Motor neuron (in vitro differentiated cells): ENCODE results near the gene ADTRP. TPM values are rescaled to one million over a fixed set of nuclear protein-coding genes. Genes with fewer than 3 reads are reported as not detected.
A peak's percentile ranks its signal among the peaks of the same experiment; 100 is the strongest.

Experiments used
- ATAC-seq, 8 experiments: fragments of 200-7000 bp; cut with Tn5 transposase; replicated peaks in 6 of 8; 2 replicates each; pipeline ENCODE4 v1.8.0; 2021; ENCODE audit warnings: mild to moderate bottlenecking in 8 of 8, moderate library complexity in 8 of 8
- H3K27ac ChIP-seq, 2 donors: fragments of 250-450 bp; sonication (Bioruptor Pico); 2 replicates each; pipeline ENCODE4 v1.9.0; 2021; ENCODE audit warnings: antibody characterized with exemption in 2 of 2, mild to moderate bottlenecking in 2 of 2, moderate library complexity in 1 of 2
- H3K4me1 ChIP-seq, 2 donors: fragments of 250-450 bp; sonication (Bioruptor Pico); replicated peaks in 1 of 2; 2 replicates each; pipeline ENCODE4 v1.6.1; 2021; ENCODE audit warnings: antibody characterized with exemption in 2 of 2, mild to moderate bottlenecking in 2 of 2, moderate library complexity in 1 of 2
- H3K4me3 ChIP-seq, 5 donors: fragments of 250-450 bp; sonication (Bioruptor Pico); 2 replicates each; pipeline ENCODE4 v1.9.0; 2021; ENCODE audit warnings: antibody characterized with exemption in 5 of 5, mild to moderate bottlenecking in 5 of 5, moderate library complexity in 4 of 5
- WGBS, 10 experiments: fragments of 450-650 bp; shearing (Covaris generic); methylation state at CpG; one replicate each; pipeline ENCODE4 v1.0.0; 2022; 5-methylcytosine and 5-hydroxymethylcytosine counted together
- in situ Hi-C, 9 experiments: fragments of 400-800 bp; cut with MboI; loops; one replicate each; pipeline ENCODE4 v1.15.0; 2021; ENCODE audit warnings: low sequenced_read_pairs in 9 of 9, low pct_unique_long_range_greater_than_20kb in 2 of 9; ENCODE audit not compliant: unreplicated experiment in 9 of 9
- total RNA-seq, 8 experiments: library from RNA; unstranded; fragments of 300-600 nt; gene quantifications; 2 replicates each; pipeline versions ENCODE4 v1.2.3 to v1.2.4, GENCODE V29; 2022

Gene ADTRP
- total RNA-seq, 8 experiments from 2014 or later, result 0.23 to 4.1 (median 0.52) TPM; not detected in 3

DNA sequence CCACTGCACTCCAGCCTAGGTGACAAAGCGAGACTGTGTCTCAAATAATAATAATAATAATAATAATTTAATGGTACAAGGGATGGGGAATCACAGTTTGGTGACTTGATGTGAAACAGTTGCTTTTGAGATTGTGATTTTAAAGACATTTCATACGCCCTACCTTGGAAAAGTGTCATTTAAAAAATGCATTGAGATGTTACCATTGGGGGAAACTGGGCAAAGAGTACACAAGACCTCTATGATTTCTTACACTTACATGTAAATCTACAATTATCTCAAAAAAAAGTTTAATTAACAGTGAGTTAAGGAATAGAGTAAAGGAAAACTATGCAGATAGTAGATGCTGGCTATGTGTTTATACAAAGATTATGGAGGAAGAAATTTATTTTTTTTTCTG lies 22.3 kb downstream of the ADTRP start:
- WGBS, 10 experiments, result 67 to 100% (median 90%) methylated on average over 1 to 2 of the region's 2 CpGs; no CpG with 5 or more reads in 2 of the 10 experiments
- Histone ChIP-seq H3K4me3 (no peak overlapping the region), H3K4me1 (no peaks in the 10 kb centered on the region), H3K27ac (no peak overlapping the region)
- in situ Hi-C loops, result no loop called here
- no peak for ATAC-seq

DNA sequence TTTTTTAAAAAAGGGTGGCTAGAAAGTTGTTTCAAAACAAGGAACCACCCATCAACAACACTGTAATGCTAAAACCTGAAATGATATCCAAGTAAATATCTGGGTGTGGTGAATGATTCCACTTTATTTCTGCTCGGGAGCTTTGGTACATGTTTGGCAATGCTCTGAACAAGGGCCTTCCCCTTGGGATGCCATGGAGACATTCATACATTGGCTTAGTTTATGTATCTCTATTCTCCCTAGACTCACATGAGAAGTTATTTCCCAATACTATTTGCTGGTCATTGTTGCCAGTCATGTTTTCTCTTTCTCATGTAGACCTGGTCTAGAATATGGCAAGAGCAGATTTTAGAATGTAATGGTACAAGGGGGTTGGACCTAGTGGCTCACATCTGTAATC lies 22.9 kb downstream of the ADTRP start:
- Histone ChIP-seq H3K4me3 (no peak overlapping the region), H3K27ac (no peak overlapping the region), H3K4me1 (no peaks in the 10 kb centered on the region)
- peak in 2 of 8 experiments; percentile 71 to 96 for ATAC-seq
- WGBS, 10 experiments, result 0 to 100% (median 54%) methylated on average over 1 of the region's 1 CpG; no CpG with 5 or more reads in 4 of the 10 experiments
- in situ Hi-C loops, result no loop called here

DNA sequence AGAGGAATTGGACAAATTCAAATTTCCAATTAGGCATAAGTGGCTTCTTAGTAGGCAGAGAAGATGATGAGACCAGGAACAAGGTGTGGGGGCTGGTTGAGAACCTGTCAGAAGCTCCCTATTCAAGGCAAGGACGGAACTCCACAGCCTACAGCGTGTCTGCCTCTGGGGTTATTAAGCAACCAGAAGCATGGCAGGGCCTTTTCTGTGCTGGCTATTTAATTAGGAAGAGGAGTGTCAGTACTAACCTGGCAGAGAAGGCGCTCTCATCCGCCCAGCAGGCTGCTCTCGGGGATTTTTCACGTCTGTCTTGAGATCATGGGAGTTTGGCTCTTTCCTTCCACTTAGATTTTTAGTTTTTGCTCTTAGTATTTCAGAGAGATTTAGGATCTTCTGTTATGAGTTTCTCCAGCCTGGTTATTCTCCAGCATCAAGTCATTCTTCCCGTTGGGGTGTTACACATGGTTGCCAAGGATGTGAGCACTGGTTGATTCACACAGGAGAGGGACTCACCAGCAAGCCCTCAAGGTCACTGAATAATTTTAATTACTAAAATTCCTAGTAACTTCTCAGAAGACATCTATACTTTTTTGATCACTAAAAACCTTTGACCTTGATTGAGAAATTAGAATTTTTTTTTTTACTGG lies 23.9 kb downstream of the ADTRP start:
- WGBS, 10 experiments, result 20 to 94% (median 79%) methylated on average over 1 to 7 of the region's 7 CpGs; no CpG with 5 or more reads in 2 of the 10 experiments
- in situ Hi-C loops, result no loop called here
- Histone ChIP-seq H3K27ac (no peak overlapping the region), H3K4me3 (no peak overlapping the region), H3K4me1 (no peaks in the 10 kb centered on the region)
- peak in 1 of 8 experiments; percentile 45 for ATAC-seq

DNA sequence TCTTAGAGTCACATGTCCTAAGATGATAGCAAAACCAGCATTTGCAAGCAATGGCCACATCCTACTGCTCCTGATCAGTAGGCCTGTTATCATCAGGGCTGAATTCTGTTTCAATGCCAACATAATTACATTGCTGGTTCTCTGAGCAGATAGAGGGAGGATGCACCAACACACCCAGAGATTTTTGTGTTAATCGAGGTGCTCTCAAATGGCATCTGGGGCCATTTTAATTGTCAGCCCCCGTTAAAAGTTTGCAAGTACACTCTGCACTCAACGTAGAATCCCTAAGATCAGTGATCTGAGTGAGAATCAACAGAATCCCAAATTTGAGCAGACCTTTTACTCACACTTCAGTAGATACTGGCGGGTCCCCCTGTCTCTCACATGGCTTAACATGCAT lies 24.8 kb downstream of the ADTRP start:
- 60 to 97% (median 83%) methylated on average over 1 to 4 of the region's 4 CpGs; no CpG with 5 or more reads in 1 of the 10 experiments for WGBS, 10 experiments
- H3K27ac ChIP-seq, result no peak overlapping the region
- in situ Hi-C loops, result no loop called here

DNA sequence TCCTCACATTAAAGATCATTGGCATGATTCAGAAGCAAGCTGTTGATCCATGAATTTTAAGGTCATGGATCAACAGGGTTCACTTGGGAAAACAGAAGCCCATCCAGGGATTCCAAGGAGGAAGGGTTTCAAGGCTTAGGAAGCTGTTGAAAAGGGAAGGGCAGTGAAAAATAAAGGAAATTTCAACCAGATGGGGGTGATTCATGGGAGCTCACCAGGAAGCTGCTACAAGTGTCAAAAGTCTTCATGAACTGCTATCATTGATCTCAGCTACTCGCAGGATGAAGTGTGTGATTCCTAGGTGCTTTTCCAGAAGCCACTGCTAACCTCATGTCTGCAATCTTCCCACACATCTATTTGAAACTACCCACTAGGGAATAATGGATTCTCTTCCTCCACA lies 26.2 kb downstream of the ADTRP start:
- 63 to 83% (median 80%) methylated on average over 1 of the region's 1 CpG; no CpG with 5 or more reads in 7 of the 10 experiments for whole genome bisulfite sequencing, 10 experiments
- no peak overlapping the region for H3K4me3 ChIP-seq
- ATAC-seq, result no peak
- no peaks in the 10 kb centered on the region for H3K4me1 ChIP-seq
- H3K27ac ChIP-seq, result no peak overlapping the region
- in situ Hi-C loops, result no loop called here

More for the DNA sequence above, 24.8 kb downstream of the ADTRP start:
- no peaks in the 10 kb centered on the region for H3K4me1 ChIP-seq
- ATAC-seq, result no peak
- no peak overlapping the region for H3K4me3 ChIP-seq

DNA sequence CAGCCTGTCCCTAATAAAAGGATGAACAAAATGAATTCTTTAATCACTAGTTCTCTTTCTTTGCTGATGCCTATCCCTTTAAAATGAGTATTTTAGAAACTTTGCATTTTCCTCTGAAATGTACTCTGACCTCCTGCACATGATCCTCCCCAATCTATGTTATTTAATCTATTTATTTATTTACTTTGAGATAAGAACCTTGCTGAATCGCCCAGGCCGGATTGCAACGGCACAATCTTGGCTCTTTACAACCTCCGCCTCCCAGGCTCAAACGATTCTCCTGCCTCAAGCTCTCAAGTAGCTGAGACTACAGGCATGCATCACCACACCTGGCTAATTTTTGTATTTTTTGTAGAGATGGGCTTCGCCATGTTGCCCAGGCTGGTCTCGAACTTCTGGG lies 27.9 kb downstream of the ADTRP start:
- in situ Hi-C loops, result no loop called here
- H3K27ac ChIP-seq, result no peak overlapping the region
- 0 to 90% (median 77%) methylated on average over 1 to 6 of the region's 7 CpGs; no CpG with 5 or more reads in 1 of the 10 experiments for WGBS, 10 experiments
- no peaks in the 10 kb centered on the region for H3K4me1 ChIP-seq
- no peak overlapping the region for H3K4me3 ChIP-seq
- ATAC-seq, result no peak

DNA sequence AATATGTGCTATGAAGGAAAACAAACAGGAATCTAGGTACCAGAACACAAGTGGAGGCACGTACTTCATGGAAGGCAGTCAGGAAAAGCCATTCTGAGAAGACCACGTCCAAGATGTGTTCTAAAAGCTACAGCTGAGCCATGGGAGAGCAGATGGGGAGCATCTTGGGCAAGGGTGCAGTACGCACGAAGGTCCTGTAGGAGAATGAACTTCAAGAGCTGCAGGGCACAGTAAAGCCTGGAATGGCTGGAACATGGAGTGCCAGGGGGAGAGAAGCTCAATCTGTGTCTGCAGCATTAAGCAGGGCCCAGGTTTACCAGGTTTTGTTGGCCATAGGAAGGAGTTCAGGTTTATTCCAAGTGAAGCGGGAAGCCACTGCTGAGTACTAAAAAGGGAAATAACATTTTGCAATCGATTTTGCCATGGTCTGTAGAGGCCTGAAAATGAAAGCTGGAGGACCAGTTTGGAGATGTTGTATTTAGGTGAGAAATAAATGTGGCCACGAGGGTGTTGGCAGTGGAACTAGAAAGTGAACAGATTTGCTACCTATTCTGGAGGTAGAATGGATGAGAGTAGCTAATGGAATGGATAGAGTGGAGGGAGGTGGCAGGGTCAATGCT lies 29.9 kb downstream of the ADTRP start:
- no peaks in the 10 kb centered on the region for H3K4me1 ChIP-seq
- WGBS, 10 experiments, result 57 to 100% (median 81%) methylated on average over 1 to 7 of the region's 7 CpGs; no CpG with 5 or more reads in 1 of the 10 experiments
- H3K4me3 ChIP-seq, result no peak overlapping the region
- in situ Hi-C loops, result no loop called here
- H3K27ac ChIP-seq, result no peak overlapping the region
- ATAC-seq, result peak in 1 of 8 experiments; percentile 36

DNA sequence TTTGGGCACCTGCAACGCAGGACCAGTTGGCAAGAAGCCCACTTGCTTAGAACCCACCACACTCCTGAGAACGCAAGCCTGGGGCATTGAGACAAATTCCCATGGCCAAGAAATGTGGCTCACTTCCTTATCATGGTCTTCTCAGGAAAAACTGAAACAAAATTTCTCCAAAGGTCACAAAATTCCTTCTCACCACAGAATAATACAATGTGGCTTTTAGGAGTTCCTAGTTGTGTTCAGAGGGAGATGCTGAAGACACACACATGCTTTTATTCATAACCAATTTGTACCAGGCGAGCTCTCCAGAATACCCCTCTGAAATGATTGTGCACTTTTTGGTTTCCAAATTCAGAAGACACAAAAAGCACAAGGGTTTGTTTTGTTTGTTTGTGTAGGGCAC lies 31.6 kb downstream of the ADTRP start:
- no peak overlapping the region for H3K27ac ChIP-seq
- no peaks in the 10 kb centered on the region for H3K4me1 ChIP-seq
- 37 to 100% (median 90%) methylated on average over 1 to 3 of the region's 3 CpGs; no CpG with 5 or more reads in 3 of the 10 experiments for WGBS, 10 experiments
- in situ Hi-C loops, result no loop called here
- ATAC-seq, result no peak
- H3K4me3 ChIP-seq, result no peak overlapping the region

DNA sequence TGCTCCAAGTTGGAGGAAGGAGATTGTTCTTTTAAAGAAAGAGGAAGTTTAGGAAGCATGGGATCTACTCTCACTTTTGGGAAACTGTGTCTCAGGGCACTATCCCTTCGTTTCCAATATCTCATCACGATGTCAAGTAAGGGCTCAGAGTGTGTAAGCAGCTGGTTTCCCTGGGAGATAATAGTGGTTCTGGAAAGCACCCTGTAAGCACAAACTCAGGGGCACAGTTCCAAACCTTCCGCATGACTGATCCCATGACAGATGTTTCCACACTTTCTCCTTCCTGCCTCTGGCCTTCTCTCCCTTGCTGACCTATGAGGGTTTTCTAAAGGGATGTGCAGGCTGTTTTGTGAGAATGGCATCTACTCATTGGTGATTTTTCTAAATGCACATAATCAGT lies 33.9 kb downstream of the ADTRP start:
- ATAC-seq, result peak in 2 of 8 experiments; percentile 95 to 96
- WGBS, 10 experiments, result 0 to 100% (median 60%) methylated on average over 1 to 3 of the region's 3 CpGs; no CpG with 5 or more reads in 2 of the 10 experiments
- H3K4me3 ChIP-seq, result no peak overlapping the region
- H3K4me1 ChIP-seq, result no peaks in the 10 kb centered on the region
- in situ Hi-C loops, result no loop called here
- H3K27ac ChIP-seq, result no peak overlapping the region

DNA sequence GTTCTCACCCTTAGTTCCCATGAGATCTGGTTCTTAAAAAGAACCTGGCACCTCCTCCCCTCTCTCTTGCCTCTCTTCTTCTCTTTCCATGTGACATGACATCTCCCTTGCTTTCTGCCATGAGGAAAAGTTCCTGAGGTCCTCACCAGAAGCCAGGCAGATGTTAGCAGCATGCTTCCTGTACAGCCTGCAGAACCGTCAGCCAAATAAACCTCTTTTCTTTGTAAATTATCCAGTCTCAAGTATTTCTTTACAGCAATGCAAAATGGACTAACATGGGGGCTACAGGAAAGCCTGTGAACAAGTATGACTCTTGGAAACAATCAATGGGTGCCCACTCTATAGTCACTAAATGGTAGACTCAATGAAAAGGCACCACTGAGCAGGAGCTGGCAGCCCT lies 34.5 kb downstream of the ADTRP start:
- no peak overlapping the region for H3K4me3 ChIP-seq
- WGBS, 10 experiments, result 63 to 100% (median 100%) methylated on average over 1 of the region's 1 CpG; no CpG with 5 or more reads in 6 of the 10 experiments

DNA sequence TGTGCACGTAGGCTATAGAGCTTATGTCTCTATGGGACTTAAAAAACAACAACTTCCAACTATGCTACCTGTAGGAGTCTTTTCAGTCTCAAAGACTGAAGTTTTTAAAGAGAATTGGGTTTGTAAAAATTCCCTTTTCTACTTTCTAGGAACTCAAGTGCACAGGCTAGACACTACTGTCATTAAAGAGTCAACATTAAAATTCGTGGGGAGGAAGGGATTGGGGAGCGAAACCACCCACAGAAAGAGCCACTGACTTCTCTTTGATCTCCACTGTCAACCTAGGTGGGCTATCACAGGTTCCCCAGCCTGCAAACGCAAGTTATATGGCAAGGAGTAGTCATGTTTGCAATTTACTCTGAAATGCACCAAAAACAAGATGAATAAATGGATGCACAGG lies 37.7 kb downstream of the ADTRP start:
- Histone ChIP-seq H3K27ac (no peak overlapping the region), H3K4me1 (peaks cover 10 to 15% of the 10 kb centered on the region in 2 donors), H3K4me3 (no peak overlapping the region)
- WGBS, 10 experiments, result 29 to 90% (median 65%) methylated on average over 1 to 4 of the region's 4 CpGs
- no peak for ATAC-seq
- in situ Hi-C loops, result no loop called here

More for the DNA sequence above, 34.5 kb downstream of the ADTRP start:
- ATAC-seq, result no peak
- no peaks in the 10 kb centered on the region for H3K4me1 ChIP-seq
- H3K27ac ChIP-seq, result no peak overlapping the region
- in situ Hi-C loops, result no loop called here

DNA sequence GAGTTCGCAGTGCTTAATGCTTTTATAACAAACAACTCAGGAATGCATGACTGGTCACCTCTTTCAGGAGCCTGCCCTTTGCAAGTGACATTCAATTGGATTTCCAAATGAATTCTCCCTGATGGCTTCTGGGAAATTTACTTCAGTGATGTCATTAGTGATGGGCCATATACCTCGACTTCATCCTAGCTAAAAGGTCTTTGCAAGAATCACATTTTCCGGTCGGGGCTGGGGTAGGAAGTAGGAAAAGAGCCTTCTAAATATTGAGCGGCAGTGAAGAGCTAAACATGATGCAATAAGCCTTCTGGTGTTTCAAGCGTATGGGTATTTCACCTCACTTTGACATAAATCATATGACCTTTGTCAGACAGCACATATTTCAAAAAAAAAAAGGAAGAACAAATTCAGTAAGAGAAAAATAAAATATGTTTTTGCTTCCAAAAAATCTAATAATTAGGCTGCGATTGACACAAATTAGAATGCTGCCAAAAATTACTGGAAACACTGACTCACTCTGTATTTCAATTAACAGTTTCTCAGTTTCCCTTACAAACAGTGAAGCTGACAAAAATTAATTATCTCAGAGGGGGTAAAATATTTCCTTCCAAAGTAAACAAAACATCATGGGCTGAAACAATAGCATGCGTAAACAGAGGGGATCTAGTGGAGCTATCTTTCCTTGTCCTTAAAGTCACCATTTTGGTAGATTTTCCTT lies 39.8 kb downstream of the ADTRP start:
- WGBS, 10 experiments, result 58 to 85% (median 74%) methylated on average over 4 to 8 of the region's 8 CpGs
- ATAC-seq, result peak in 5 of 8 experiments; percentile 86 to 92 (median 91)
- H3K4me3 ChIP-seq, result no peak overlapping the region
- peaks cover 10 to 15% of the 10 kb centered on the region in 2 donors for H3K4me1 ChIP-seq
- H3K27ac ChIP-seq, result peak overlapping the region in 1 of 2 donors; percentile 70
- in situ Hi-C loops, result no loop called here

DNA sequence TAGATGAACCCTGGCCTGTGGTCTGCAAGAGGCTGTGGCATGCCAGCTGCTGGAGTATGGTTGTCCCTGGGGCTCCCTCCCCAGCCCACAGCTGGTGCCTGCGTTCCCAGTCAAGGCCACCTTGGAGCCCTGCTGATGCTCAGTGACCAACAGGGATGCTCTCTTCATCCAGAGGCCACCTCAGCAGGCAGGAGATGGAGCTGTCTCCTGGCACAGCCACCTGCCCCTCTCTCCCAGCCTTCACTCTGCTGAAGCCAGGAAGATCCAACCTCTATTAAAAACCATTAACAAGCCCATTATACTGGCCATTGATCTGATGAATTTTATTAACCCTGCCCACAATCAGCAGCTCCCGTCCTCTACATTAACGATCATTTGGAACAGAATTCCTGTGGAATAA lies 40.4 kb downstream of the ADTRP start:
- H3K27ac ChIP-seq, result peak overlapping the region; percentile 70 to 71

More for the DNA sequence above, 40.4 kb downstream of the ADTRP start:
- in situ Hi-C loops, result no loop called here
- Histone ChIP-seq H3K4me1 (peaks cover 10 to 15% of the 10 kb centered on the region in 2 donors), H3K4me3 (no peak overlapping the region)
- ATAC-seq, result peak in 4 of 8 experiments; percentile 67 to 77 (median 70)
- WGBS, 10 experiments, result 55 to 100% (median 75%) methylated on average over 1 to 3 of the region's 3 CpGs; no CpG with 5 or more reads in 6 of the 10 experiments
